Right lobe of liver (tissue), 4 donors: ENCODE data around the gene FAF2.

Source experiments
- CTCF ChIP-seq, 4 donors: fragments of 200-600 bp in 3 of 4; fragments of 450-650 bp in 1 of 4; IDR thresholded peaks; one replicate each; pipeline versions ENCODE4 v1.5.1 to v1.8.0; 2016 to 2022; ENCODE audit warnings: antibody characterized with exemption in 4 of 4, mild to moderate bottlenecking in 2 of 4
- POLR2A ChIP-seq: fragments of 450-650 bp; IDR thresholded peaks from one replicate; pipeline ENCODE4 v1.6.1; 2017; ENCODE audit warnings: antibody characterized with exemption, mild to moderate bottlenecking
- donor health status: DM: no; HTN: no; CAD: no.
- donor health status: DM: no; HTN: no; CAD: no.
- donor health status: DM: no; HTN: yes; CAD: no.

DNA sequence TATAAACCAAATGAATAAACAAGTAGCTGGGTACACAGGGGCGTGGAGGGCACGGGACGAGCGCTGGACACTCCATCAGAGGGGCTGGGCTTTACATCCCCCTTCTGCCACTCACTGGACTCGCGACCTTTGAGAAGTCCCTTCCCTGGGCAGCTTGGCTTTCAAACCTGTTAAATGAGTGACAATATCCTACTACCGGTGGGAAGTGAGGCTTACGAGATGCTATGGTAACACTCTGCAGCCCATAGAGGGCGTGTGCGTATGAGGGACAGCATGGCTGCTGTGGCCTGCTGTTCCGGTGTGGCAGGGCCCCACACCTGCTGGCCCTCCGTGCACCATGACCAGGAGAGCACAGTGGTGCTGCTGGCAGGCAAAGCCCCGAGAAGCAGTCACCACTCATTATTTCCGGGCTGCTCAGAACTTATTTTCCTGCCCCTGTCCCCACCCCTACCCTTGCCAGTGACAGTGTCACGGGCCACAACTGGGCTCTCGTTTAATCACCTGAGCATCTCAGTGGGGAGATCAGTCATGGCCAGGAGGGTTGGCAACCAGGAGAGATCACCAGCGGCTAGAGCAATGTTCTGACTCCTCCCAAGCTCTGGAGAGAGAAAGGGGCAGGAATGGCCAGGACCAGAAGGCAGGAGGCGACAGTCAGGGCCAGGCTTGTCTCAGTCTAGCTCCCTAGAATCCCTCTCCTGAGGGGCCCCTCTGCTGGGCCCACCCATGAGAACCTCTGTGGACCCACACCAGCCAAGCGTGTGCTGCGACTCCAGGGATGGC, 42.3 kb upstream of the FAF2 start:
- TF ChIP-seq CTCF (IDR thresholded peaks at IDR 0.05) (no peak), POLR2A (no peak)
